HCT116 (cell line): ENCODE results near the gene NFE2L3. TPM values are rescaled to one million over a fixed set of nuclear protein-coding genes. Genes with fewer than 3 reads are reported as not detected.

ENCODE experiments used
- ATAC-seq: fragments of 200-7000 bp; cut with Tn5 transposase; 2 replicates; pipeline ENCODE4 v1.9.1; 2020; ENCODE audit warnings: mild to moderate bottlenecking, moderate library complexity
- BruUV-seq: library from RNA; stranded (reverse); fragments of 400-500 nt; replicated peaks from 2 replicates; lab custom pipeline; 2021; lab: Mats Ljungman, UMichigan
- CTCF ChIA-PET: fragments of 300-600 bp; sonication (Branson Sonifier 250); formaldehyde crosslinking; loops from one replicate; lab custom pipeline; 2021; ENCODE audit warnings: antibody characterized with exemption; lab: Charles Lee
- POLR2A ChIA-PET: fragments of 300-600, 350-600 bp; sonication (Branson Sonifier 250); formaldehyde crosslinking; loops from one replicate; lab custom pipeline; 2021; ENCODE audit warnings: antibody characterized with exemption; lab: Charles Lee
- RAD21 ChIA-PET, 2 experiments: fragments of 300-600 bp; sonication (Branson Sonifier 250); formaldehyde crosslinking; loops; one replicate each; lab custom pipeline; 2023; ENCODE audit warnings: low total read pairs in 2 of 2; ENCODE audit not compliant: uncharacterized antibody in 2 of 2, unreplicated experiment in 2 of 2, low non-redundant PET in 1 of 2; lab: Charles Lee
- DNase-seq: peaks from one replicate; pipeline ENCODE4 v3.0.0-alpha.2; 2010; ENCODE audit warnings: low read depth, low spot score
- H2AFZ ChIP-seq: fragments of 200-600 bp; shearing (Covaris generic), sonication (generic); 2 replicates; pipeline ENCODE4 v1.6.1; 2017; ENCODE audit warnings: low read depth, mixed run types, mixed read lengths, antibody characterized with exemption, low read length; ENCODE audit not compliant: poor library complexity, severe bottlenecking
- H3K27ac ChIP-seq: 2 replicates; pipeline ENCODE4 v1.5.1; 2012; ENCODE audit warnings: low read depth, low read length
- H3K27me3 ChIP-seq: fragments of 200-600 bp; sonication (generic); 2 replicates; pipeline ENCODE4 v1.6.1; 2016; ENCODE audit warnings: mixed run types, low read length, mixed read lengths; ENCODE audit not compliant: insufficient read depth
- H3K36me3 ChIP-seq, 2 experiments: fragments of 200-500 bp in 1 of 2; fragments of 200-600 bp in 1 of 2; sonication (Bioruptor generic) in 1 of 2; sonication (generic) in 1 of 2; 2 replicates each; pipeline versions ENCODE4 v1.5.1 to v1.6.1; 2014 to 2016; ENCODE audit warnings: low read length in 2 of 2, inconsistent platforms in 1 of 2, mixed read lengths in 1 of 2, mixed run types in 1 of 2; ENCODE audit not compliant: insufficient read depth in 2 of 2, control insufficient read depth in 1 of 2
- H3K4me1 ChIP-seq, 2 experiments: fragments of 200-600 bp in 1 of 2; sonication (generic) in 1 of 2; 2 replicates each; pipeline versions ENCODE4 v1.5.1 to v1.6.1; 2012 to 2017; ENCODE audit warnings: low read length in 2 of 2, inconsistent platforms in 1 of 2, mild to moderate bottlenecking in 1 of 2, mixed read lengths in 1 of 2, mixed run types in 1 of 2, moderate library complexity in 1 of 2; ENCODE audit not compliant: insufficient read depth in 2 of 2, control insufficient read depth in 1 of 2
- H3K4me2 ChIP-seq: fragments of 200-600 bp; sonication (generic); 2 replicates; pipeline ENCODE4 v1.6.1; 2017; ENCODE audit warnings: mixed run types, low read length, mixed read lengths
- H3K4me3 ChIP-seq, 2 experiments: fragments of 200-600 bp in 1 of 2; sonication (generic) in 1 of 2; replicated peaks in 1 of 2; 2 replicates each; pipeline ENCODE4 v1.5.1; 2011 to 2016; ENCODE audit warnings: low read length in 2 of 2, control low read depth in 1 of 2, low read depth in 1 of 2, mild to moderate bottlenecking in 1 of 2, mixed read lengths in 1 of 2, mixed run types in 1 of 2
- H3K79me2 ChIP-seq: fragments of 200-600 bp; sonication (generic); 2 replicates; pipeline ENCODE4 v1.6.1; 2017; ENCODE audit warnings: mild to moderate bottlenecking, mixed run types, low read length, moderate library complexity, mixed read lengths; ENCODE audit not compliant: insufficient read depth
- H3K9ac ChIP-seq: fragments of 200-600 bp; sonication (generic); 2 replicates; pipeline ENCODE4 v1.6.1; 2016; ENCODE audit warnings: low read length, mixed read lengths
- H3K9me2 ChIP-seq: fragments of 200-600 bp; sonication (generic), shearing (Covaris generic); 2 replicates; pipeline ENCODE4 v1.6.1; 2017; ENCODE audit warnings: mixed run types, mild to moderate bottlenecking, moderate library complexity; ENCODE audit not compliant: insufficient read depth
- H3K9me3 ChIP-seq, 2 experiments: fragments of 200-500 bp in 1 of 2; fragments of 200-600 bp in 1 of 2; sonication (Bioruptor generic) in 1 of 2; sonication (generic) in 1 of 2; 2 replicates each; pipeline ENCODE4 v1.6.1; 2014 to 2017; ENCODE audit warnings: low read length in 2 of 2, mixed read lengths in 2 of 2, inconsistent platforms in 1 of 2, low read depth in 1 of 2, mild to moderate bottlenecking in 1 of 2, mixed run types in 1 of 2, moderate library complexity in 1 of 2; ENCODE audit not compliant: control insufficient read depth in 1 of 2, insufficient read depth in 1 of 2
- H4K20me1 ChIP-seq: fragments of 200-600 bp; sonication (generic), shearing (Covaris generic); 2 replicates; pipeline ENCODE4 v1.6.1; 2017; ENCODE audit warnings: mixed run types, mild to moderate bottlenecking, moderate library complexity; ENCODE audit not compliant: insufficient read depth
- ELF1 ChIP-seq: IDR thresholded peaks from 2 replicates; pipeline ENCODE4 v1.6.1; 2012; ENCODE audit warnings: low read depth, borderline replicate concordance
- FOSL1 ChIP-seq: IDR thresholded peaks from 2 replicates; pipeline ENCODE4 v1.6.1; 2012; ENCODE audit warnings: low read depth
- MAX ChIP-seq: IDR thresholded peaks from 2 replicates; pipeline ENCODE4 v1.6.1; 2012
- POLR2A ChIP-seq: IDR thresholded peaks from 2 replicates; pipeline ENCODE4 v1.7.0; 2011; ENCODE audit warnings: borderline replicate concordance; ENCODE audit not compliant: insufficient read depth, insufficient read length; ENCODE audit errors: extremely low read depth
- intact Hi-C: fragments of 100-400 bp; cut with micrococcal nuclease; formaldehyde crosslinking; loops from 2 replicates; pipeline ENCODE4 v1.10.0; 2022
- total RNA-seq: library from RNA; stranded (reverse); gene quantifications from one replicate; pipeline ENCODE4 v1.2.1, GENCODE V29; 2021; ENCODE audit not compliant: unreplicated experiment
- TF ChIP-seq, protein P1 (sequence below), 3 experiments: fragments of 200-600 bp in 1 of 3; sonication (generic) in 1 of 3; IDR thresholded peaks in 2 of 3; conservative IDR thresholded peaks in 1 of 3; 2 replicates each; pipeline ENCODE4 v1.5.1; 2012 to 2017; ENCODE audit warnings: low read depth in 2 of 3, low read length in 2 of 3, antibody characterized with exemption in 1 of 3, borderline replicate concordance in 1 of 3, control low read depth in 1 of 3, mild to moderate bottlenecking in 1 of 3, mixed read lengths in 1 of 3, mixed run types in 1 of 3, moderate library complexity in 1 of 3; ENCODE audit not compliant: insufficient read depth in 1 of 3

NFE2L3 gene
- total RNA-seq, 1 experiment from 2014 or later: 27.0 TPM

DNA sequence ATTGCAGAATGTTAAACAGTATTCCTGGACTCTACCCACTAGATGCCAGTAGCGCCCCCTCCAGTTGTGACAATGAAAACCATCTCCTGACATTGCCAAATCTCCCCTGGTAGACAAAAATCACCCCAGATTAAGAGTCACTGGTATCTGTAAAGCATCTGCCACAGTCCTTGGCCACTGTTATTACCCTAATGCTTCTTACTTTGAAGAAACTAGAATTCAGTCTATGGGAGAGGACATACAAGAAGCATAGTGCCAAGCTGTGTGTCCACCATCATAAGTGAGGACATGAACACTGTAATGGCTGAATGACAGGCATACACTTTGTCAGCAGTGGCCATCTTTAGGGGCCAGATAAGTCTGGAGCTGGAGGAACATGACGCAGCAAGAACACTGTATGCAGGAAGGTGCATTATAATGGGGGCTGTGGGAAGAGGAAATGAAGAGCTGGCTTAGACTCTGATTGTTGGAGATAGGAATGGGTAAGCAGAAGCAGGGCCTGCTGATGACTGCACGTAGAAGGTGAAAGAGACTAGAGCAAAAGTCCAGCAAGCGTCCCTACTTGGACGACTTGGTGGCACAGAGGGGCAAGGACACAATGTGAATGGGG is 82.0 kb downstream of the NFE2L3 start:
- Histone ChIP-seq H3K9me2 (no peaks in the 10 kb centered on the region), H3K4me2 (no peak overlapping the region), H2AFZ (no peak overlapping the region), H3K79me2 (no peaks in the 10 kb centered on the region), H3K27me3 (no peaks in the 10 kb centered on the region), H3K27ac (no peak overlapping the region), H3K4me1 (no peaks in the 10 kb centered on the region), H4K20me1 (no peaks in the 10 kb centered on the region), H3K9ac (no peak overlapping the region), H3K4me3 (no peak overlapping the region), H3K36me3 (no peaks in the 10 kb centered on the region), H3K9me3 (no peaks in the 10 kb centered on the region)
- ChIA-PET RAD21 (no interaction called here), CTCF (no interaction called here), POLR2A (no interaction called here)
- ATAC-seq: no peak
- intact Hi-C loops: no loop called here
- no TSS peak for BruUV-seq
- TF ChIP-seq, protein P1, sequence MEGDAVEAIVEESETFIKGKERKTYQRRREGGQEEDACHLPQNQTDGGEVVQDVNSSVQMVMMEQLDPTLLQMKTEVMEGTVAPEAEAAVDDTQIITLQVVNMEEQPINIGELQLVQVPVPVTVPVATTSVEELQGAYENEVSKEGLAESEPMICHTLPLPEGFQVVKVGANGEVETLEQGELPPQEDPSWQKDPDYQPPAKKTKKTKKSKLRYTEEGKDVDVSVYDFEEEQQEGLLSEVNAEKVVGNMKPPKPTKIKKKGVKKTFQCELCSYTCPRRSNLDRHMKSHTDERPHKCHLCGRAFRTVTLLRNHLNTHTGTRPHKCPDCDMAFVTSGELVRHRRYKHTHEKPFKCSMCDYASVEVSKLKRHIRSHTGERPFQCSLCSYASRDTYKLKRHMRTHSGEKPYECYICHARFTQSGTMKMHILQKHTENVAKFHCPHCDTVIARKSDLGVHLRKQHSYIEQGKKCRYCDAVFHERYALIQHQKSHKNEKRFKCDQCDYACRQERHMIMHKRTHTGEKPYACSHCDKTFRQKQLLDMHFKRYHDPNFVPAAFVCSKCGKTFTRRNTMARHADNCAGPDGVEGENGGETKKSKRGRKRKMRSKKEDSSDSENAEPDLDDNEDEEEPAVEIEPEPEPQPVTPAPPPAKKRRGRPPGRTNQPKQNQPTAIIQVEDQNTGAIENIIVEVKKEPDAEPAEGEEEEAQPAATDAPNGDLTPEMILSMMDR (IDR thresholded peaks at IDR 0.05 in 2 of 3, conservative IDR thresholded peaks at IDR 0.05 in 1 of 3; ENCODE audit: borderline replicate concordance in 1 of 3, insufficient read depth in 1 of 3, low read depth in 2 of 3, low read length in 2 of 3): peak in 1 of 3 experiments; percentile 12; a peak in 2 of 6 replicates
- TF ChIP-seq MAX (no peak), FOSL1 (no peak), POLR2A (no peak), ELF1 (no peak)
- no peak for DNase-seq

Other genes starting within 250 kb of the NFE2L3 start
- 870 TPM for gene HNRNPA2B1, start 48.5 kb downstream of the NFE2L3 start, total RNA-seq
- gene CBX3, start 49.5 kb downstream of the NFE2L3 start, total RNA-seq: 274 TPM
- gene SNX10, start 139.7 kb downstream of the NFE2L3 start, total RNA-seq: 26.9 TPM